Choroid plexus epithelial cell (primary cell): ENCODE results near the gene MAPKAPK2.

Experiments
- DNase-seq: peaks from one replicate; pipeline ENCODE4 v3.0.0-alpha.2; 2010; ENCODE audit warnings: low read depth
- H3K4me3 ChIP-seq: 2 replicates; pipeline ENCODE4 v1.5.1; 2011; ENCODE audit warnings: low read depth, mild to moderate bottlenecking, control low read depth, low read length, moderate library complexity
- TF ChIP-seq, protein P1 (sequence below): conservative IDR thresholded peaks from 2 replicates; pipeline ENCODE4 v1.5.1; 2011; ENCODE audit warnings: low read depth, mild to moderate bottlenecking, control low read depth, inconsistent platforms, low read length, moderate library complexity

The MAPKAPK2 gene

DNA sequence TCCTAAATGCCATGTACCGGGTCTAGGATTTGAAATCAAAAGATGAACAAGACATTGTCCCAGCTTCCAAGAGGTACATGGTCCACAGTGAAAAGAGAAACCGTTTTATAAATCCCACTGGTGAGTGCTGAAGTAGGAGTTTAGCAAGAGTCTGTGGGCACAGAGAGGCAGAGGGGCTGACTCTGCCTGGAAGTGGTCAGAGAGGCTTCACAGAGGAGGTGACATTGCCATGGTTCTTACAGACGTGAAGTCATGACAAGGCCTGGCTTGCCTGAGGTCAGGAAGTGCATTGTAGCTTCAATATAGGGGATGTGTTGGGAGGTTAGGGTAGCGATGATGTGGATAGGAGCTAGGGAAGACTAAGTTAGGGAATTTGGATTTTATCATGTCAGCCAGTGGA, 28.4 kb downstream of the MAPKAPK2 start:
- no peak for DNase-seq
- no peak overlapping the region for H3K4me3 ChIP-seq
- TF ChIP-seq, protein P1, sequence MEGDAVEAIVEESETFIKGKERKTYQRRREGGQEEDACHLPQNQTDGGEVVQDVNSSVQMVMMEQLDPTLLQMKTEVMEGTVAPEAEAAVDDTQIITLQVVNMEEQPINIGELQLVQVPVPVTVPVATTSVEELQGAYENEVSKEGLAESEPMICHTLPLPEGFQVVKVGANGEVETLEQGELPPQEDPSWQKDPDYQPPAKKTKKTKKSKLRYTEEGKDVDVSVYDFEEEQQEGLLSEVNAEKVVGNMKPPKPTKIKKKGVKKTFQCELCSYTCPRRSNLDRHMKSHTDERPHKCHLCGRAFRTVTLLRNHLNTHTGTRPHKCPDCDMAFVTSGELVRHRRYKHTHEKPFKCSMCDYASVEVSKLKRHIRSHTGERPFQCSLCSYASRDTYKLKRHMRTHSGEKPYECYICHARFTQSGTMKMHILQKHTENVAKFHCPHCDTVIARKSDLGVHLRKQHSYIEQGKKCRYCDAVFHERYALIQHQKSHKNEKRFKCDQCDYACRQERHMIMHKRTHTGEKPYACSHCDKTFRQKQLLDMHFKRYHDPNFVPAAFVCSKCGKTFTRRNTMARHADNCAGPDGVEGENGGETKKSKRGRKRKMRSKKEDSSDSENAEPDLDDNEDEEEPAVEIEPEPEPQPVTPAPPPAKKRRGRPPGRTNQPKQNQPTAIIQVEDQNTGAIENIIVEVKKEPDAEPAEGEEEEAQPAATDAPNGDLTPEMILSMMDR = no peak

DNA sequence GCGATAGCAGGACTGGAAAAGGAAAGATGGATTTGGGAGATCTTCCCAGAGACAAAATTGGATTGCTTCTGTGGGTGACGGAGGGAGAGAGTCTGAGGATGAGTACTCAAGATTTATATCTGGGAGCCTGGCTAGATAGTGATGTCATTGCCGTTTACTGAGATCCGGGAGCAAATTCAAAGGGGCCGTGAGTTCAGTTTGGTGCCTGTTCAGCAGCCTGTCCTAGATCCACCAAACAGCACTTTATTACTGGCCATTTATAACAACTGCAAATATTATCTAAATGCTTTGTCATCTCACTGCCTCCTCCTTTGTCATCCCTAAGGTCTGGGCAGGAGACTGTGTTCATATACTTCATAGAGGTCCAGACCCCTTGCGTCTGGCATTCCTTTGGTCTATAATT, 29.2 kb downstream of the MAPKAPK2 start:
- DNase-seq = no peak
- TF ChIP-seq, protein P1 = no peak
- no peak overlapping the region for H3K4me3 ChIP-seq

DNA sequence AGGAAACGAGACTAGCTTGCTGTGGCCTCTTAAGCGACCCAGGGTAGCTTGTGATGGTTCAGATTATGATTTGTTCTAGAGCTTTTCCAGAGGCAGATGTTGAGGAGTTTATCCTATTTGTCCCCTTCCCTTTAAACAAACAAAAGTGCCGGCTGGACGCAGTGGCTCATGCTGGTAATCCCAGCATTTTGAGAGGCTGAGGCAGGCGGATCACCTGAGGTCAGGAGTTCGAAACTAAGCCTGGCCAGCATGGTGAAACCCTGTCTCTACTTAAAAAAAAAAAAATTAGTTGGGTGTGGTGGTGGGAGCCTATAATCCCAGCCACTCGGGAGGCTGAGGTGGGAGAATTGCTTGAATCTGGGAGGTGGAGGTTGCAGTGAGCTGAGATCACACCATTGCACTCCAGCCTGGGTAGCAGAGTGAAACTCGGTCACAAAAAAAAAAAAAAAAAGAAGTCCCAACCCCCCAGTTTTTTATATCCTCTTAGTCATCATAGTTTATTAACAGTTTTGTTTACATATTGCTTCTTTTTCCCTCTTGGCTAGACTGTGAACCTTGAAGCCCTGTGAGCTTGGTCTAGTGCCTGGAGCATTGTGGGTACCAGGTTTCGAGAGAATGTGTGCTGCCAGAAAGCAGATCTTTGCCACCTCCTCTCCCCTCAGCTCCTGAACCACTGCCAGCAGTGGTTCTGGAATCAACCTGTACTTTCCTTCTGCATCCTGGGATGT, 29.8 kb downstream of the MAPKAPK2 start:
- TF ChIP-seq, protein P1 = no peak
- peak; percentile 63 for DNase-seq
- no peak overlapping the region for H3K4me3 ChIP-seq

- DNase-seq = no peak
- H3K4me3 ChIP-seq = no peak overlapping the region
- TF ChIP-seq, protein P1 = no peak
Observed at GRCh38 chr1:206715120-206715519, 30.4 kb downstream of the MAPKAPK2 start.

GRCh38 chr1:206715552-206716158, 30.9 kb downstream of the MAPKAPK2 start:
- DNase-seq = no peak
- TF ChIP-seq, protein P1 = no peak
- no peak overlapping the region for H3K4me3 ChIP-seq

DNA sequence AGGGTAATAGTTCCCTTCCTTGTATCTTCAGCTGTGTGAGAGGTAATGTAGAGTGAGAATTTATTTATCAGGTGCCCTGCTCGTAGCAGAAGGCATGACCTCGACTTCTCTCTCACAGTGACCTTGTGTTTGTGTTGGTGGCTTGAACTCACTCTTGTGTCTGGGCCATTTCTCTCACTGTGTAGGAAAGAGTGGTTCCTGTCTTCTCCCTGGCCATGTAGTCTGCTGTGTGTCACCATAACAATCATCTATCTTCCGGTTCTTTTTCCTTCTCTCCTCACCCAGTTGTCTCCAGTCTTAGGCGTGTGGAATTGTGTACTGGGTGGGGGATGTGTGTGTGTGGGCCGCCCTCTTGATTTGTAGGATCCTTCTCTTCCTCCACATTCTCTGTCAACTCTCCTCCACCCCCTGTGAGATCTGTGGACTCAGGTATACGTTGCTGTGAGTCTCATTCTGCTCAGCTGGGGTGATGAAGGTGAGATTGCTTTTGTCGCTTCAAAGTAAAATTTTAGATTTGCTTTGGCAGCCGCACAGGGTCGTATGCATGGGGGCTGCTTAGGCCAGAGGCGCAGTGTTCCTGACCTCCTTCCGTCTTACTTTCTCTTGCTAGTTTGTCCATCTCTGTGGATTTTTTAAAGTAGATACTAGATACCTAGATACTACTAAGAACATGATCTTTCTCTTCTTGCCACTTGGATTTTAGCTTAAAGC, 31.6 kb downstream of the MAPKAPK2 start:
- H3K4me3 ChIP-seq = no peak overlapping the region
- TF ChIP-seq, protein P1 = no peak
- no peak for DNase-seq
